IMR-90 (cell line): ENCODE data around the gene ZNF593OS. TPM values are rescaled to one million over a fixed set of nuclear protein-coding genes. Genes with fewer than 3 reads are reported as not detected.

Experiments used
- CTCF ChIP-seq: conservative IDR thresholded peaks from 2 replicates; pipeline ENCODE4 v1.5.1; 2012; ENCODE audit warnings: mild to moderate bottlenecking, low read depth, low read length, improper control_type of control experiment
- MAFK ChIP-seq: IDR thresholded peaks from 2 replicates; pipeline ENCODE4 v1.6.1; 2012; ENCODE audit warnings: low read depth, low read length, improper control_type of control experiment
- NFE2L2 ChIP-seq: fragments of 150-350 bp; IDR thresholded peaks from 2 replicates; pipeline ENCODE4 v1.6.1; 2016; ENCODE audit warnings: low read depth, mild to moderate bottlenecking, low read length
- polyA plus RNA-seq, 3 experiments: library from polyadenylated mRNA; depleted of rRNA; stranded (reverse); fragments of >200 nt; gene quantifications; 2 replicates each; pipeline ENCODE4 v1.2.3, GENCODE V29; 2012; ENCODE audit warnings: low replicate concordance in 1 of 3
- total RNA-seq: library from RNA; depleted of rRNA; stranded (reverse); fragments of >200 nt; gene quantifications from 2 replicates; pipeline ENCODE4 v1.2.3, GENCODE V29; 2012

The ZNF593OS gene
- total and polyA plus RNA-seq, 2 of the 4 experiments (the other 2 are of a cell fraction): not detected

- TF ChIP-seq CTCF: peak; percentile 72
- no peak for TF ChIP-seq MAFK
- TF ChIP-seq NFE2L2: no peak
Measured at GRCh38 chr1:26145041-26145959, 26.3 kb downstream of the ZNF593OS start (continued).
